Measurements from ENCODE around the gene CES4A. TPM values are rescaled to one million over a fixed set of nuclear protein-coding genes. Genes with fewer than 3 reads are reported as not detected.
A peak's percentile ranks its signal among the peaks of the same experiment; 100 is the strongest.

CES4A gene
- total and polyA plus RNA-seq, 9 of the 15 experiments (the other 6 are each of a cell fraction or from before 2014, with no cell fraction given) = 0.09 to 0.13 (median 0.11) TPM; not detected in 6

- no peak for TF ChIP-seq NFYB (IDR thresholded peaks at IDR 0.05; ENCODE audit: extremely low read depth, insufficient read length)
- TF ChIP-seq ESRRA (IDR thresholded peaks at IDR 0.05; ENCODE audit: borderline replicate concordance, low read depth) = no peak
- TF ChIP-seq, protein P1, sequence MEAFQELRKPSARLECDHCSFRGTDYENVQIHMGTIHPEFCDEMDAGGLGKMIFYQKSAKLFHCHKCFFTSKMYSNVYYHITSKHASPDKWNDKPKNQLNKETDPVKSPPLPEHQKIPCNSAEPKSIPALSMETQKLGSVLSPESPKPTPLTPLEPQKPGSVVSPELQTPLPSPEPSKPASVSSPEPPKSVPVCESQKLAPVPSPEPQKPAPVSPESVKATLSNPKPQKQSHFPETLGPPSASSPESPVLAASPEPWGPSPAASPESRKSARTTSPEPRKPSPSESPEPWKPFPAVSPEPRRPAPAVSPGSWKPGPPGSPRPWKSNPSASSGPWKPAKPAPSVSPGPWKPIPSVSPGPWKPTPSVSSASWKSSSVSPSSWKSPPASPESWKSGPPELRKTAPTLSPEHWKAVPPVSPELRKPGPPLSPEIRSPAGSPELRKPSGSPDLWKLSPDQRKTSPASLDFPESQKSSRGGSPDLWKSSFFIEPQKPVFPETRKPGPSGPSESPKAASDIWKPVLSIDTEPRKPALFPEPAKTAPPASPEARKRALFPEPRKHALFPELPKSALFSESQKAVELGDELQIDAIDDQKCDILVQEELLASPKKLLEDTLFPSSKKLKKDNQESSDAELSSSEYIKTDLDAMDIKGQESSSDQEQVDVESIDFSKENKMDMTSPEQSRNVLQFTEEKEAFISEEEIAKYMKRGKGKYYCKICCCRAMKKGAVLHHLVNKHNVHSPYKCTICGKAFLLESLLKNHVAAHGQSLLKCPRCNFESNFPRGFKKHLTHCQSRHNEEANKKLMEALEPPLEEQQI (IDR thresholded peaks at IDR 0.05) = no peak
- peak; percentile 92 for TF ChIP-seq JUND (IDR thresholded peaks at IDR 0.05; ENCODE audit: borderline replicate concordance, low read depth, low read length)
- TF ChIP-seq JUND (tag; IDR thresholded peaks at IDR 0.05; ENCODE audit: borderline replicate concordance, low read depth, low read length) = peak; percentile 91
- TF ChIP-seq, protein P2, sequence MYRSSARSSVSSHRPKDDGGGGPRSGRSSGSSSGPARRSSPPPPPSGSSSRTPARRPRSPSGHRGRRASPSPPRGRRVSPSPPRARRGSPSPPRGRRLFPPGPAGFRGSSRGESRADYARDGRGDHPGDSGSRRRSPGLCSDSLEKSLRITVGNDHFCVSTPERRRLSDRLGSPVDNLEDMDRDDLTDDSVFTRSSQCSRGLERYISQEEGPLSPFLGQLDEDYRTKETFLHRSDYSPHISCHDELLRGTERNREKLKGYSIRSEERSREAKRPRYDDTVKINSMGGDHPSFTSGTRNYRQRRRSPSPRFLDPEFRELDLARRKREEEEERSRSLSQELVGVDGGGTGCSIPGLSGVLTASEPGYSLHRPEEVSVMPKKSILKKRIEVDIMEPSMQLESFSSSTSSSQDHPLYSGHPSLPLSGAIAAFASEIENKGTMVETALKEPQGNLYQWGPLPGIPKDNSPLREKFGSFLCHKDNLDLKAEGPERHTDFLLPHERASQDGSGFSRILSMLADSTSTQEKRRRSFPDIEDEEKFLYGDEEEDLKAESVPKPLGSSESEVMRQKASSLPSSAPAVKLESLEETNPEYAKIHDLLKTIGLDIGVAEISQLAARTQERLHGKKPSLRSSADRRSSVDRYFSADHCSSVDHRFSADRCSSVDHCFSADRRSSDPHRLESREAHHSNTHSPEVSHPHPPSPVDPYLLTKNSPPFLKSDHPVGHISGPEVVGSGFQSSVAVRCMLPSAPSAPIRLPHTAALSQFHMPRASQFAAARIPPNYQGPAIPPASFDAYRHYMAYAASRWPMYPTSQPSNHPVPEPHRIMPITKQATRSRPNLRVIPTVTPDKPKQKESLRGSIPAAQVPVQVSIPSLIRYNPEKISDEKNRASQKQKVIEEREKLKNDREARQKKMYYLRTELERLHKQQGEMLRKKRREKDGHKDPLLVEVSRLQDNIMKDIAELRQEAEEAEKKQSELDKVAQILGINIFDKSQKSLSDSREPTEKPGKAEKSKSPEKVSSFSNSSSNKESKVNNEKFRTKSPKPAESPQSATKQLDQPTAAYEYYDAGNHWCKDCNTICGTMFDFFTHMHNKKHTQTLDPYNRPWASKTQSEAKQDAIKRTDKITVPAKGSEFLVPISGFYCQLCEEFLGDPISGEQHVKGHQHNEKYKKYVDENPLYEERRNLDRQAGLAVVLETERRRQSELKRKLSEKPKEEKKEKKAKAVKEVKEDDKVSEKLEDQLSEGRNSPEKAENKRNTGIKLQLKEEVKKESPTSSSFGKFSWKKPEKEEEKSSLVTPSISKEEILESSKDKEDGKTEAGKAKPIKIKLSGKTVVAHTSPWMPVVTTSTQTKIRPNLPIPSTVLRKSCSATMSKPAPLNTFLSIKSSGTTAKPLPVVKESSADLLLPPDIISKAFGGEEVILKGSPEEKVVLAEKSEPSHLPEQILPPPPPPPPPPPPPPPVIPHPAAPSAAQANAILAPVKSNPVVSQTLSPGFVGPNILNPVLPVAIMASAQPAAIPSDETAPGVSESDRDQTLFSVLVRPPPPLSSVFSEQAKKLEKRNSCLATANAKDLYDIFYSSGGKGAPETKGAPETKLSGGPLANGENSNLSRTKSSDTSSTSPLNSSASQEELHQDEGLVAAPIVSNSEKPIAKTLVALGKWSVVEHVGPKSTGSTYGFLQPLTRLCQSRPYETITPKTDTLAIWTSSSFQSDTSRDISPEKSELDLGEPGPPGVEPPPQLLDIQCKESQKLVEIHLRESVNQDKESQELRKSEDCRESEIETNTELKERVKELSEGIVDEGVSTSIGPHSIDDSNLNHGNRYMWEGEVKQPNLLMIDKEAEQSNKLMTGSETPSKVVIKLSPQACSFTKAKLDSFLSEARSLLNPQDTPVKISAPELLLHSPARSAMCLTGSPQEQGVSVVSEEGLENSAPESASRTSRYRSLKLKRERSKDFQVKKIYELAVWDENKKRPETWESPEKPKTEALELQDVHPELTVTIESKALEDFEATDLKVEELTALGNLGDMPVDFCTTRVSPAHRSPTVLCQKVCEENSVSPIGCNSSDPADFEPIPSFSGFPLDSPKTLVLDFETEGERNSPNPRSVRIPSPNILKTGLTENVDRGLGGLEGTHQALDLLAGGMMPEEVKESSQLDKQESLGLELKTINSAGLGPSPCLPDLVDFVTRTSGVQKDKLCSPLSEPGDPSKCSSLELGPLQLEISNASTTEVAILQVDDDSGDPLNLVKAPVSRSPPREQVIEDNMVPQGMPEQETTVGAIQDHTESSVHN (IDR thresholded peaks at IDR 0.05; ENCODE audit: borderline replicate concordance in 1 of 2, low read depth in 1 of 2) = peak in 1 of 2 experiments; percentile 94; a peak in 2 of 4 replicates
- no peak for TF ChIP-seq FOXA1 (IDR thresholded peaks at IDR 0.05; ENCODE audit: borderline replicate concordance)
- TF ChIP-seq ZC3H8 (IDR thresholded peaks at IDR 0.05) = no peak
- TF ChIP-seq EP300 (IDR thresholded peaks at IDR 0.05; ENCODE audit: low read length) = no peak
- no peak for TF ChIP-seq ERF (CRISPR knock-in tag; IDR thresholded peaks at IDR 0.05)
- no peak for TF ChIP-seq SP2 (IDR thresholded peaks at IDR 0.05; ENCODE audit: extremely low read depth, low read depth, low read length, poor library complexity, severe bottlenecking)
- no peak for TF ChIP-seq ZBTB17 (CRISPR knock-in tag; IDR thresholded peaks at IDR 0.05)
- TF ChIP-seq ADNP (tag; IDR thresholded peaks at IDR 0.05) = no peak
These were observed 67.5 kb downstream of the CES4A start (continued) for GRCh38 chr16:67055712-67056487.

Data from K562 (cell line).